IMR-90 (cell line): ENCODE results near the gene OR5A2. TPM values are rescaled to one million over a fixed set of nuclear protein-coding genes. Genes with fewer than 3 reads are reported as not detected.

ENCODE experiments used
- ATAC-seq: fragments of 200-7000 bp; cut with Tn5 transposase; 2 replicates; pipeline ENCODE4 v1.9.1; 2020; ENCODE audit warnings: low read depth, mild to moderate bottlenecking, moderate library complexity
- BruUV-seq: library from RNA; stranded (reverse); fragments of 400-500 nt; replicated peaks from 2 replicates; lab custom pipeline; 2021; lab: Mats Ljungman, UMichigan
- CTCF ChIA-PET: fragments of 300-600 bp; formaldehyde crosslinking; extraction: SDS; loops from one replicate; lab custom pipeline; 2021; ENCODE audit warnings: antibody characterized with exemption; lab: Yijun Ruan, JAX
- POLR2A ChIA-PET: fragments of 300-600 bp; sonication (Branson Sonifier 250); formaldehyde crosslinking; loops from one replicate; lab custom pipeline; 2022; ENCODE audit warnings: antibody characterized with exemption; ENCODE audit not compliant: unreplicated experiment; lab: Charles Lee
- DNase-seq: peaks from one replicate; pipeline ENCODE4 v3.0.0; 2013
- H2AFZ ChIP-seq: replicated peaks from 2 replicates; pipeline ENCODE3; 2013; ENCODE audit warnings: low read length, mild to moderate bottlenecking; ENCODE audit not compliant: poor library complexity
- H2AK5ac ChIP-seq: 2 replicates; pipeline ENCODE4 v1.6.1; 2013; ENCODE audit warnings: low read depth, low read length, inconsistent platforms
- H2AK9ac ChIP-seq: replicated peaks from 2 replicates; pipeline ENCODE3; 2013; ENCODE audit warnings: mild to moderate bottlenecking, low read depth, low read length, moderate library complexity; ENCODE audit not compliant: poor library complexity
- H2BK120ac ChIP-seq: 2 replicates; pipeline ENCODE4 v1.6.1; 2013; ENCODE audit warnings: low read depth, low read length, inconsistent platforms
- H2BK15ac ChIP-seq: 3 replicates; pipeline ENCODE4 v1.6.1; 2013; ENCODE audit warnings: low read depth, low read length, inconsistent platforms
- H2BK20ac ChIP-seq: 2 replicates; pipeline ENCODE4 v1.6.1; 2013; ENCODE audit warnings: low read depth, mild to moderate bottlenecking, inconsistent platforms, low read length, moderate library complexity
- H2BK5ac ChIP-seq: 2 replicates; pipeline ENCODE4 v1.6.1; 2013; ENCODE audit warnings: mild to moderate bottlenecking, low read depth, low read length, inconsistent platforms; ENCODE audit not compliant: poor library complexity, severe bottlenecking
- H3K14ac ChIP-seq: replicated peaks from 2 replicates; pipeline ENCODE4 v1.6.1; 2013; ENCODE audit warnings: low read depth, low read length, inconsistent platforms
- H3K18ac ChIP-seq: 2 replicates; pipeline ENCODE4 v1.6.1; 2013; ENCODE audit warnings: low read depth, low read length, control low read depth
- H3K23ac ChIP-seq: 2 replicates; pipeline ENCODE4 v1.6.1; 2013; ENCODE audit warnings: low read depth, low read length, inconsistent platforms
- H3K27ac ChIP-seq: 2 replicates; pipeline ENCODE4 v1.5.1; 2013; ENCODE audit warnings: mild to moderate bottlenecking, control low read depth, low read length; ENCODE audit not compliant: insufficient read depth
- H3K27me3 ChIP-seq: 2 replicates; pipeline ENCODE4 v1.6.1; 2013; ENCODE audit warnings: low read length; ENCODE audit not compliant: control insufficient read depth, insufficient read depth
- H3K36me3 ChIP-seq: 2 replicates; pipeline ENCODE4 v1.6.1; 2013; ENCODE audit warnings: low read length, mixed read lengths; ENCODE audit not compliant: control insufficient read depth, insufficient read depth
- H3K4ac ChIP-seq: 2 replicates; pipeline ENCODE4 v1.6.1; 2013; ENCODE audit warnings: low read depth, low read length, inconsistent platforms
- H3K4me1 ChIP-seq: 2 replicates; pipeline ENCODE4 v1.6.1; 2013; ENCODE audit warnings: low read length, mixed read lengths; ENCODE audit not compliant: control insufficient read depth, insufficient read depth
- H3K4me2 ChIP-seq: 2 replicates; pipeline ENCODE4 v1.6.1; 2013; ENCODE audit warnings: low read depth, mild to moderate bottlenecking, control low read depth, low read length, moderate library complexity
- H3K4me3 ChIP-seq: 2 replicates; pipeline ENCODE4 v1.5.1; 2013; ENCODE audit warnings: low read depth, mild to moderate bottlenecking, control low read depth, low read length, moderate library complexity; ENCODE audit not compliant: insufficient read depth
- H3K56ac ChIP-seq: 2 replicates; pipeline ENCODE4 v1.6.1; 2013; ENCODE audit warnings: low read length, inconsistent platforms; ENCODE audit not compliant: insufficient read depth; ENCODE audit errors: extremely low read depth
- H3K79me1 ChIP-seq, 2 experiments: 2 replicates each; pipeline ENCODE4 v1.6.1; 2013; ENCODE audit warnings: low read length in 2 of 2, inconsistent platforms in 1 of 2, low read depth in 1 of 2
- H3K9ac ChIP-seq: 2 replicates; pipeline ENCODE4 v1.6.1; 2013; ENCODE audit warnings: low read depth, low read length, control low read depth
- H3K9me1 ChIP-seq: 2 replicates; pipeline ENCODE4 v1.6.1; 2013; ENCODE audit warnings: low read length, inconsistent platforms; ENCODE audit not compliant: insufficient read depth
- H3K9me3 ChIP-seq: 2 replicates; pipeline ENCODE4 v1.6.1; 2013; ENCODE audit warnings: low read length; ENCODE audit not compliant: control insufficient read depth, insufficient read depth
- H4K20me1 ChIP-seq: 2 replicates; pipeline ENCODE4 v1.6.1; 2013; ENCODE audit warnings: low read length, inconsistent platforms; ENCODE audit not compliant: insufficient read depth
- H4K5ac ChIP-seq: 2 replicates; pipeline ENCODE4 v1.6.1; 2013; ENCODE audit warnings: mild to moderate bottlenecking, low read depth, low read length, control low read depth
- H4K8ac ChIP-seq, 2 experiments: 2 replicates each; pipeline ENCODE4 v1.6.1; 2013; ENCODE audit warnings: low read depth in 2 of 2, low read length in 2 of 2, control low read depth in 1 of 2, inconsistent platforms in 1 of 2
- H4K91ac ChIP-seq: 2 replicates; pipeline ENCODE4 v1.6.1; 2013; ENCODE audit warnings: low read depth, low read length, inconsistent platforms; ENCODE audit not compliant: insufficient read depth
- CEBPB ChIP-seq: IDR thresholded peaks from 2 replicates; pipeline ENCODE4 v1.6.1; 2012; ENCODE audit warnings: low read depth, low read length, improper control_type of control experiment
- CTCF ChIP-seq: conservative IDR thresholded peaks from 2 replicates; pipeline ENCODE4 v1.5.1; 2012; ENCODE audit warnings: mild to moderate bottlenecking, low read depth, low read length, improper control_type of control experiment
- POLR2A ChIP-seq: IDR thresholded peaks from 2 replicates; pipeline ENCODE4 v1.6.1; 2012; ENCODE audit warnings: mild to moderate bottlenecking, low read depth, low read length
- RAD21 ChIP-seq: IDR thresholded peaks from 2 replicates; pipeline ENCODE4 v1.6.1; 2012; ENCODE audit warnings: low read length, improper control_type of control experiment
- SMC3 ChIP-seq: fragments of 150-350 bp; IDR thresholded peaks from 2 replicates; pipeline ENCODE4 v1.6.1; 2016; ENCODE audit warnings: low read depth, mild to moderate bottlenecking, antibody characterized with exemption, low read length, moderate library complexity
- WGBS, 2 experiments: methylation state at CpG; one replicate each; pipeline versions ENCODE4 v1.1.5 to v1.1.7; 2013; ENCODE audit warnings: missing lambda C conversion rate in 2 of 2; ENCODE audit not compliant: insufficient read length in 1 of 2; ENCODE audit errors: extremely low coverage in 2 of 2; 5-methylcytosine and 5-hydroxymethylcytosine counted together
- dilution Hi-C: fragments of 300-500 bp; cut with HindIII; formaldehyde crosslinking; loops from one replicate; pipeline ENCODE4 v1.14.3; 2018; ENCODE audit warnings: low sequenced_read_pairs; ENCODE audit not compliant: unreplicated experiment
- in situ Hi-C: fragments of 300-500 bp; cut with MboI; formaldehyde crosslinking; loops from 3 replicates; pipeline ENCODE4 v1.14.3; 2019; ENCODE audit warnings: low sequenced_read_pairs, inconsistent platforms, mixed read lengths
- intact Hi-C: fragments of 100-400 bp; cut with micrococcal nuclease; formaldehyde crosslinking; loops from 2 replicates; pipeline ENCODE4 v1.10.0; 2022
- polyA plus RNA-seq, 3 experiments: library from polyadenylated mRNA; depleted of rRNA; stranded (reverse); fragments of >200 nt; gene quantifications; 2 replicates each; pipeline ENCODE4 v1.2.3, GENCODE V29; 2012; ENCODE audit warnings: low replicate concordance in 1 of 3
- total RNA-seq: library from RNA; depleted of rRNA; stranded (reverse); fragments of >200 nt; gene quantifications from 2 replicates; pipeline ENCODE4 v1.2.3, GENCODE V29; 2012

OR5A2 gene
- total and polyA plus RNA-seq, 2 of the 4 experiments (the other 2 are of a cell fraction) = not detected

GRCh38 chr11:59429924-59430516 is 3.8 kb upstream of the OR5A2 start:
- Histone ChIP-seq H4K91ac (no peak overlapping the region), H2AK5ac (no peak overlapping the region), H3K4me3 (no peak overlapping the region), H3K9me1 (no peaks in the 10 kb centered on the region), H3K27ac (no peak overlapping the region), H3K4me2 (no peak overlapping the region), H3K9ac (no peak overlapping the region), H4K20me1 (no peaks in the 10 kb centered on the region), H2BK5ac (no peak overlapping the region), H3K9me3 (no peaks in the 10 kb centered on the region), H3K4me1 (no peaks in the 10 kb centered on the region), H3K56ac (no peak overlapping the region), H3K14ac (no peak overlapping the region), H2AK9ac (no peak overlapping the region), H3K18ac (no peak overlapping the region), H3K79me1 (no peaks in the 10 kb centered on the region), H3K23ac (no peak overlapping the region), H4K5ac (no peak overlapping the region), H4K8ac (no peak overlapping the region), H2BK20ac (no peak overlapping the region), H2BK15ac (no peak overlapping the region), H2AFZ (no peak overlapping the region), H3K4ac (no peak overlapping the region), H2BK120ac (no peak overlapping the region), H3K36me3 (no peaks in the 10 kb centered on the region), H3K27me3 (no peaks in the 10 kb centered on the region; the same call in 1 of the 2 replicates)
- intact Hi-C loops = loop anchor here (1.0 to 2.0 kb wide), 4 partner anchors 146 to 259 kb away; no protein-coding TSS in a partner anchor
- CTCF ChIA-PET = interaction anchor here (0.6 to 2.5 kb wide), 3 partner anchors 144 to 259 kb away, joined by 3 to 12 read pairs (median 3); partner anchors contain the start of gene DTX4
- in situ Hi-C loops = loop anchor here (5.0 kb wide), 1 partner anchor 263 kb away; no protein-coding TSS in a partner anchor
- BruUV-seq = no TSS peak
- POLR2A ChIA-PET = no interaction called here
- ATAC-seq (peak; percentile 75), DNase-seq (peak; percentile 45)
- dilution Hi-C loops = no loop called here
- no CpG with 5 or more reads among the region's 4 CpGs for WGBS, 2 experiments
- peak; percentile 33 for TF ChIP-seq SMC3
- peak; percentile 0; the same call in 1 of the 2 replicates for TF ChIP-seq CEBPB
- no peak for TF ChIP-seq POLR2A
- TF ChIP-seq RAD21 = peak; percentile 65
- TF ChIP-seq CTCF = peak; percentile 74
